Subcutaneous abdominal adipose tissue (tissue), 5 donors: Measurements from ENCODE around the gene PCDHGA5.
"Not testable (repeated sequence)": the region's sequence is repeated elsewhere in the genome, so short reads cannot be mapped to it uniquely, and the experiment has no call there.

Experiments used
- H3K27ac ChIP-seq: one replicate; pipeline ENCODE4 v1.7.0; 2013; ENCODE audit warnings: low read depth, mild to moderate bottlenecking, inconsistent platforms, low read length, moderate library complexity
- H3K27me3 ChIP-seq, 5 donors: one replicate each; pipeline ENCODE4 v1.7.0; 2013; ENCODE audit warnings: low read length in 5 of 5, inconsistent platforms in 1 of 5; ENCODE audit not compliant: control insufficient read depth in 5 of 5, insufficient read depth in 4 of 5
- H3K36me3 ChIP-seq, 5 donors: one replicate each; pipeline ENCODE4 v1.7.0; 2013; ENCODE audit warnings: low read length in 5 of 5; ENCODE audit not compliant: control insufficient read depth in 5 of 5, insufficient read depth in 5 of 5
- H3K4me1 ChIP-seq, 5 donors: one replicate each; pipeline ENCODE4 v1.7.0; 2013; ENCODE audit warnings: low read length in 5 of 5, mild to moderate bottlenecking in 3 of 5, moderate library complexity in 1 of 5; ENCODE audit not compliant: control insufficient read depth in 5 of 5, insufficient read depth in 5 of 5
- H3K4me3 ChIP-seq, 5 donors: one replicate each; pipeline ENCODE4 v1.7.0; 2013; ENCODE audit warnings: low read length in 5 of 5, low read depth in 1 of 5
- H3K9ac ChIP-seq, 5 donors: one replicate each; pipeline ENCODE4 v1.7.0; 2013; ENCODE audit warnings: low read length in 5 of 5, mild to moderate bottlenecking in 4 of 5, moderate library complexity in 3 of 5
- H3K9me3 ChIP-seq, 5 donors: one replicate each; pipeline ENCODE4 v1.7.0; 2013; ENCODE audit warnings: low read length in 5 of 5; ENCODE audit not compliant: control insufficient read depth in 5 of 5
- donor health status: healthy.
- donor health status: healthy.
- donor health status: healthy.
- donor health status: healthy.
- donor health status: healthy.

Gene PCDHGA5

GRCh38 chr5:141412854-141413539 lies 49.0 kb downstream of the PCDHGA5 start, which contains the start of gene PCDHGA10:
TSS of gene PCDHGA10 (plus strand) at chr5:141412987. CDS start at chr5:141413176, 189 bp downstream.
- peak within 1 kb of the TSS in 3 of 5 donors; percentile 30 to 56 (median 32) for H3K9ac ChIP-seq
- no peaks in the 10 kb centered on the region for H3K36me3 ChIP-seq
- H3K4me1 ChIP-seq, result peaks cover 0 to 27% (median 25%) of the 10 kb centered on the region in 5 donors
- H3K27ac ChIP-seq, result no peak within 1 kb of the TSS
- peaks cover 0 to 10% (median 5%) of the 10 kb centered on the region in 5 donors for H3K27me3 ChIP-seq
- H3K9me3 ChIP-seq, result peaks cover 33 to 65% (median 52%) of the 10 kb centered on the region in 5 donors
- peak within 1 kb of the TSS; percentile 56 to 78 (median 68) for H3K4me3 ChIP-seq

GRCh38 chr5:141413540-141414069 lies 49.6 kb downstream of the PCDHGA5 start:
- Histone ChIP-seq H3K9me3 (peaks cover 36 to 65% (median 54%) of the 10 kb centered on the region in 5 donors), H3K27me3 (peaks cover 0 to 10% (median 5%) of the 10 kb centered on the region in 5 donors), H3K4me3 (peak overlapping the region; percentile 56 to 76 (median 68)), H3K9ac (peak overlapping the region in 1 of 5 donors; percentile 56), H3K4me1 (peaks cover 0 to 30% (median 23%) of the 10 kb centered on the region in 5 donors), H3K36me3 (no peaks in the 10 kb centered on the region), H3K27ac (no peak overlapping the region)

- peak overlapping the region in 3 of 5 donors; percentile 20 to 63 (median 46) for H3K4me3 ChIP-seq
- not testable (repeated sequence) for H3K27ac ChIP-seq, H3K36me3 ChIP-seq, H3K27me3 ChIP-seq, H3K9ac ChIP-seq
- peaks cover 42 to 65% (median 55%) of the 10 kb centered on the region in 5 donors for H3K9me3 ChIP-seq
- H3K4me1 ChIP-seq, result peaks cover 0 to 34% (median 19%) of the 10 kb centered on the region in 5 donors
Measured at GRCh38 chr5:141414548-141415274, 50.7 kb downstream of the PCDHGA5 start.

- not testable (repeated sequence) for H3K27me3 ChIP-seq, H3K9ac ChIP-seq, H3K27ac ChIP-seq, H3K36me3 ChIP-seq
- Histone ChIP-seq H3K4me1 (peaks cover 0 to 29% (median 15%) of the 10 kb centered on the region in 5 donors), H3K9me3 (peaks cover 41 to 64% (median 55%) of the 10 kb centered on the region in 5 donors), H3K4me3 (peak overlapping the region in 1 of 5 donors; percentile 12)
Measured at GRCh38 chr5:141415275-141415618, 51.3 kb downstream of the PCDHGA5 start.
